Measurements from ENCODE around the gene HDHD5. TPM values are rescaled to one million over a fixed set of nuclear protein-coding genes. Genes with fewer than 3 reads are reported as not detected.

The HDHD5 gene
- total RNA-seq, 1 donor from 2014 or later: 42.3 TPM

DNA sequence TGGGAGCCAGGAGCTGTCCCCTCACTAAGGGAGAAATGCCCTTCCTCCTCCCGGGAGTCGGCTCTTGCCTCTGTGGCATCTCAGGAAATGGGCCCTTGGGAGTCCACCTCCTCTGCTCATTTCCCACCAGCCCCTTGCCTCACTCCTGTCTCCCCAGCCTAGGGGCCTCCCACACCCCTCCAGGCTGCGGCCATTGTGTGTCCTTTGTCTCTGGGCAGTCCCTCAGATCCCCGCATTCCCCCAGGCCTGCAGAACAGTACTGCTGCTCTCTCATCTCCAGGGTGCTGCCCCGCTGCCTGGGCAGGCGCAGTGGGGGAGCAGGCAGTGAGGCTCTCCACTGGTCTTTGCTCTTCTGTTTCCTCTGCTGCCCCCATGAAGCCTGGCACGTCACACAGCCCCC, 35.1 kb upstream of the HDHD5 start:
- Mint-ChIP-seq H3K9me3 (no peaks in the 10 kb centered on the region), H3K27me3 (ENCODE audit: low read depth) (no peaks in the 10 kb centered on the region), H3K27ac (no peak overlapping the region), H3K4me1 (peaks cover 11% of the 10 kb centered on the region), H3K4me3 (no peak overlapping the region), H3K36me3 (peaks cover 5% of the 10 kb centered on the region)
- TF ChIP-seq, protein P1, sequence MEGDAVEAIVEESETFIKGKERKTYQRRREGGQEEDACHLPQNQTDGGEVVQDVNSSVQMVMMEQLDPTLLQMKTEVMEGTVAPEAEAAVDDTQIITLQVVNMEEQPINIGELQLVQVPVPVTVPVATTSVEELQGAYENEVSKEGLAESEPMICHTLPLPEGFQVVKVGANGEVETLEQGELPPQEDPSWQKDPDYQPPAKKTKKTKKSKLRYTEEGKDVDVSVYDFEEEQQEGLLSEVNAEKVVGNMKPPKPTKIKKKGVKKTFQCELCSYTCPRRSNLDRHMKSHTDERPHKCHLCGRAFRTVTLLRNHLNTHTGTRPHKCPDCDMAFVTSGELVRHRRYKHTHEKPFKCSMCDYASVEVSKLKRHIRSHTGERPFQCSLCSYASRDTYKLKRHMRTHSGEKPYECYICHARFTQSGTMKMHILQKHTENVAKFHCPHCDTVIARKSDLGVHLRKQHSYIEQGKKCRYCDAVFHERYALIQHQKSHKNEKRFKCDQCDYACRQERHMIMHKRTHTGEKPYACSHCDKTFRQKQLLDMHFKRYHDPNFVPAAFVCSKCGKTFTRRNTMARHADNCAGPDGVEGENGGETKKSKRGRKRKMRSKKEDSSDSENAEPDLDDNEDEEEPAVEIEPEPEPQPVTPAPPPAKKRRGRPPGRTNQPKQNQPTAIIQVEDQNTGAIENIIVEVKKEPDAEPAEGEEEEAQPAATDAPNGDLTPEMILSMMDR (IDR thresholded peaks at IDR 0.05; ENCODE audit: unreplicated experiment): no peak
- no peak for DNase-seq (ENCODE audit: low spot score in 2 of 2, unreplicated experiment in 2 of 2)

DNA sequence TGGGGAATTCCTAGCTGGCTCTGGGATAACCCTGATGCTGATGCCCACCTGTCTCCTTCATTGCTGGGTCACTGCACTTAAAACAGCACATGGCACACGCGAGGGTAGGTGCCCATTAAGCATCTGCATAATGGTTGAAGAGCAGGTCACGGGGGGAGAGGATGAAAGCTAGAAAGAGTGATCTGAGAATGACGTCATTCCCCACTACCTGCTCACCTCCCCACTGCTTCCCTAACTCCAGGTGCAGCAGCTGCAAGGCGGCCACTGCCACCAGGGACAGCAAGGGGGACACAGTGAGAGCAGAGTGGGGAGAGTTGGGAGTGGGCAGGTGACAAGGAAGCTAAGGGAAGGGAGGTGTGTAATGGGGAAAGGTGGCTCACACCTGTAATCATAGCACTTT, 33.1 kb upstream of the HDHD5 start:
- no peaks in the 10 kb centered on the region for H3K9me3 Mint-ChIP-seq
- peaks cover 5% of the 10 kb centered on the region for H3K36me3 Mint-ChIP-seq
- H3K4me1 Mint-ChIP-seq: no peaks in the 10 kb centered on the region
- no peak overlapping the region for H3K4me3 Mint-ChIP-seq
- no peaks in the 10 kb centered on the region for H3K27me3 Mint-ChIP-seq (ENCODE audit: low read depth)
- no peak overlapping the region for H3K27ac Mint-ChIP-seq
- no peak for DNase-seq (ENCODE audit: low spot score in 2 of 2, unreplicated experiment in 2 of 2)
- TF ChIP-seq, protein P1 (IDR thresholded peaks at IDR 0.05; ENCODE audit: unreplicated experiment): no peak

DNA sequence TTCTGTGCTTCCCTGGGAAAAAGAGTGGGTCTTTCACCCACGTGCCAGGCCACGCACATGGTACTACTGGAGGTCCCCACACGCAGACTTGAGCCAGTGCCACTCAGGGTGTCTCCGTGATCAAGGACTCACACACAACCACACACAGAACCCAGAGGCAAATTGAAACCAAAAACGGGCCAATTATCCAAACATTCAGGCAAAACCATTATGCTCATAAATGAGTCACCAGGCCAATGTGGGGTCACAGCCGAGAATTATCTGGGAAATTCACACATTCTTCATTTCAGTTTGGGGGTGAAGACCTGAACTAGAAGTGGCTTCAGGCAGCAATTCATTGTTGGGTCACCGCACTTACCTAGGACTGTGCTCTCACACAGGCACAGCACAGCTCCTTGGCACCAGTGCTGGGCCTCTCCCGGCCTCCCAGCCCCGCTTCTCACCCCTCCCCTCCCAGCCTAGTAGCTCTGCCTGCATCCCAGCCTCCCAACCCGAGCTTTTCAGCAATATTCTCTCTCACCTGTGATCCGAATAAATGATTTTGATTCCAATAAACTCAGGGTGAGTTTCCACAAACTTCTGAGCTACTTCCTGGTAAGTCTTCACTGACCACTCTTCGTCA, 32.2 kb upstream of the HDHD5 start:
- TF ChIP-seq, protein P1 (IDR thresholded peaks at IDR 0.05; ENCODE audit: unreplicated experiment): no peak
- peaks cover 5% of the 10 kb centered on the region for H3K36me3 Mint-ChIP-seq
- no peak for DNase-seq (ENCODE audit: low spot score in 2 of 2, unreplicated experiment in 2 of 2)
- no peaks in the 10 kb centered on the region for H3K9me3 Mint-ChIP-seq
- H3K4me3 Mint-ChIP-seq: no peak overlapping the region
- H3K27ac Mint-ChIP-seq: no peak overlapping the region
- no peaks in the 10 kb centered on the region for H3K27me3 Mint-ChIP-seq (ENCODE audit: low read depth)
- H3K4me1 Mint-ChIP-seq: no peaks in the 10 kb centered on the region

DNA sequence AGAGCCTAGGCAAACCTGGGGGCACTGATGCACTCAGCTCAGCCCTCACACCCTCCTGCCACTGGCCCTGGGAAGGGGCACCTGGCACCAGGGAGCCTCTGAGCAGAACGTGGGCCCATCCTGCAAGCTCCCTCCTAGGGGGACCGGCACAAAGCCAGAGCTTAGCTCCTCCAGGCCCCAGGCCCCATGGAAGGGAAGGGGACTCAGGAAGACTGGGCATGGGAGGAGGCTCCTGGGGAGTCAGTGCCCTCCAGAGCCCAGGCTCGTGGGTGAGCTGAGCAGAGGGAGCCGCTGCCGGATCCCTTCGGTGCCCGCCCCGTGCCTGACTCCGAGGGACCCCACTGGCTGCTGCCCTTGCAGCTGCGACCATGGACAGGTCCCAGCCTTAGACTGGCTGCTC, 31.6 kb upstream of the HDHD5 start:
- H3K27ac Mint-ChIP-seq: no peak overlapping the region
- H3K36me3 Mint-ChIP-seq: peaks cover 8% of the 10 kb centered on the region
- no peaks in the 10 kb centered on the region for H3K27me3 Mint-ChIP-seq (ENCODE audit: low read depth)
- no peak overlapping the region for H3K4me3 Mint-ChIP-seq
- TF ChIP-seq, protein P1 (IDR thresholded peaks at IDR 0.05; ENCODE audit: unreplicated experiment): no peak
- H3K9me3 Mint-ChIP-seq: no peaks in the 10 kb centered on the region
- no peak for DNase-seq (ENCODE audit: low spot score in 2 of 2, unreplicated experiment in 2 of 2)
- H3K4me1 Mint-ChIP-seq: no peaks in the 10 kb centered on the region

DNA sequence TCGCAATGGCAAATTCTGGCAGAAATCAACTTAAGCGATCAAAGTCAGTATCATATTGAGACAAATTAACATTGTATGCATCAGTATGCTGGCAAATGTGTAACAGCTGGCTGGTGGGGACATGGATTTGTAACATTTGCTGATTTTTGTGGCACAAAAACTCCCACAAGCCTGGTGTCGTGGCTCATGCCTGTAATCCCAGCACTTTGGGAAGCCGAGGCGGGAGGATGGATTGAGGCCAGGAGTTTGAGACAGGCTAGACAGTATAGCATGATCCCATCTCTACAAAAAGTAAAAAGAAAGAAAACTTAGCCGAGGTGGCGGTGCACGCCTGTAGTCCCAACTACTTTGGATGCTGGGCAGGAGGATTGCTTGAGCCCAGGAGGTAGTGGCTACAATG, 17.6 kb upstream of the HDHD5 start:
- Mint-ChIP-seq H3K9me3 (no peaks in the 10 kb centered on the region), H3K27ac (no peak overlapping the region), H3K36me3 (peaks cover 18% of the 10 kb centered on the region), H3K4me1 (peaks cover 7% of the 10 kb centered on the region), H3K4me3 (no peak overlapping the region), H3K27me3 (ENCODE audit: low read depth) (no peaks in the 10 kb centered on the region)
- DNase-seq (ENCODE audit: low spot score in 2 of 2, unreplicated experiment in 2 of 2): no peak
- TF ChIP-seq, protein P1 (IDR thresholded peaks at IDR 0.05; ENCODE audit: unreplicated experiment): no peak

Data from mesothelial cell of epicardium (in vitro differentiated cells).